ENCODE measurements around the gene HOXA11.

HOXA11 gene

DNA sequence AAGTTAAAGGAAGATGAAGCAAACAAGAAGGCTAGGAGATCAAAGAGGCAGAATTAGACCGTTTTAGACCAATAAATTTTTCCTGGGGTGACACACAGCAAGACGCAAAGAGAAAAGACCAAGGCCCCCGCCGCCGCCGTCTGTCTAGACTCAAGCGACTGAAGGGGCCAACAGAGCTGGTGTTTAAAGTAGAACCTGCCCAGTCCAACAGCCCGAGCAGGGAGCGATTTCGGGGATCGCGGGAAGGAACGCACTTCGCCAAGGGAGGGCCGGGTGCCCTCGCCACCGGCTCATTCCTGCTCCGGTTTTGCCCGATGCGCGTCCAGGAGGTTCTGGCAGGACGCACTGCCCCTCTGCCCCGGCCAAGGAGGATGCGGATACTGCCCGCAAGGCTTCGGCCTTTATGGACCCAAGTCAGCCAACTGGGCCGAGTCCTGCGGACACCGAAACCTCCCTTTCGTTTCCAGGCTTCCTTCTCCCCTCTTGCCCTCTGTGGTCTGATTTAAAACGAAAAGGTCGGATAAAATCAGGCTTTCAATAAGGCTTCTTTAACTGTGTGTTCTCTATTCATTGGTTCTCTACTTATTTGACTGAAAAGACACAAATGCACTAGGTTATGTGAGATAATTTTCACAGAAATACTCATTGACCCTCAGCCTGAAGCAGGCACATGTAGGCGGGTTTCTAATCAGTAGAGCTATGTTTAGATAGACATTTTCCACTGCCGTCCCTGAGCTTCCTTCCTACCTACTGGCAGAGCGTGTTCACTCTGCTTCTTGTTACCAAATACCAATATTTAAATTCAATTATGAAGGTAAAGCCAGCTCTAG lies 26.4 kb downstream of the HOXA11 start:
- no peak for DNase-seq (ENCODE audit: low spot score)

DNA sequence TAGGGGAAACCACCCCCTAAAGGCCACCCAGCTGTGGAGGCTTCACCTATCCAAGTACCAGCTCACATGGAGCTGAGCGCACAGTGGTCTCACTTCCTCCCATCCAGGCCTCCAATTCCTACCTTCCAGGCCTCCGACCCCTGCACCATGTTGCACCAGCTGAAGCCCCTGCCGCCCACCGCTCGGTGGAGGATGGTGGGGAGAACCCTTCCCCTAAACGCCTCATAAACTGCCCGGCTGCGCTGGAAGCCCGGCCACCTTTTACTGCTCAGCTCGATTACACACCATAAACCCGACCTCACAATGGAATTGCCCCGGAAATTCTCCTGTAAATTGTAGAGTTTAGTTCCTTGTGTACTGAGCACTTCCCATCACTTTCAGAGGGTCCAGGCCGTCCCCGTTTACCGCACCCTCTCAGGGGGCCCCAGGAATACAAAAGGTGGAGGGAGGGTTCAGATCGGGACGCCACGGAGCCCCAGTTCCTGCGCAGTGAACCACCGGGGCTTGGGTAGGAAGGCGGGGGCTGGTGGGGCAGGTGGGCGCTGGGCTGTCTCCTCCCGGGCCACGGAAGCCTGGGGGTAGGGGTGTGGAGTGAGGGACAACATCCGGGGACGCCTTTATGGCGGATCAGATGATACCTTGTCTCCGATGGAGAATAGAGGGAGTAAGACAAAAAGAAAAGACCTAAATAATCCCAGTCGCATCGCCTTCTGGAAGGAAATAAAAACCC lies 27.2 kb downstream of the HOXA11 start:
- DNase-seq (ENCODE audit: low spot score) = no peak

DNA sequence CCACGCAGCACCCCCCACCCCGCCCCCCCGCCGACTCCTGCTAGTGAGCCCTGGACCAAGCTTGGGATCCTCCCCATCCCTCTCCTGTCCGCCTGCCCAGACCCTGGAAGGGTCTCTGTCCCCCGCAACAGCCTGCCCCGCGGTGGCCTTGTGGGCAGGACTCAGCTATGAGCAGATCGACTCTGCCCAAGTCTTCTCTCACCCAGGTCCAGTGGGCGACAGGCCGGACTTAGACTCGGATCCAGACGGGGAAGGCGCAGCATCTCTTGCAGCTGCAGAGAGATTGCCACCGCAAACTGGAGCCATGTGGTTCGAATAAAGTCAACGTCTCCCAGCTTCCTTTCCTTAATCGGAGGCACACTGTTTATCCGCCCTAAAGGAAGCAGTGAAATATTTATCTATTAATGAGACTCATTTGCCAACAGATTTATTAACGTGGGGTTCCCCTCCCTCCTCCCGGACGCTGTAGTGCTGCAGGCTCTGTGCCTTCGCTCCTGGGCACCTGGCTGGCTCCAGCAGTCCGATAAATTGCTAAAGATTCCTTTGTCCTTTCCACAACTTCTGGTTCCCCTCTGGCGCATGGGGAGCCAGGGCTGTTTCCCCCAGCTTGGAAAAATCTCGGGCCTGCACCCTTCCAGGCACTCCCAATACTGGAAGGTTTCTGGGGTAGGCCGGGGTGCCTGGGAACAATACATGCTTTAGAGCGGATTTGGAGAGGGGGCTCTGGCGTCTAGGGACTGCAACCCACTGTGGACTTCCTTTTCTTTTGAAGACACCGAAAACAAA lies 27.9 kb downstream of the HOXA11 start:
- no peak for DNase-seq (ENCODE audit: low spot score)

DNA sequence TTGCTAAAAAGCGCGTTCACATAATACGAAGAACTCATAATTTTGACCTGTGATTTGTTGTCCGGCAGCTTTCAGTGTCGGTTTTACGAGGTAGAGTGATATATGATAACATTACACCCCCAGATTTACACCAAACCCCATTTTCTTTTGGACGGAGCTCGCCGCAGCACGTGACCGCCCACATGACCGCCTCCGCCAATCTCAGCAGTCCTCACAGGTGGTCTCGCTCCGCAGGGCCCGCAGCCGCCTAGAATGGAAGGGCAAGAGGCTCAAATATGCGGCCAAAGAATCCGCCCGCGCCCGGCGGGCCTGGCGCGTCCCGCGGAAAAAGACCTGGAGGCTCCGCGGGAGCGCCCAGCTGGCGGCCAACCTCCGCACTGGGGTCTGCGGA lies 28.5 kb downstream of the HOXA11 start, which contains the start of gene HOXA7:
HOXA7 (minus strand) TSS at position 168 of the 391 bp plus-strand sequence; CDS start at position 38, 130 bp downstream.
- DNase-seq (ENCODE audit: low spot score) = peak; percentile 90

DNA sequence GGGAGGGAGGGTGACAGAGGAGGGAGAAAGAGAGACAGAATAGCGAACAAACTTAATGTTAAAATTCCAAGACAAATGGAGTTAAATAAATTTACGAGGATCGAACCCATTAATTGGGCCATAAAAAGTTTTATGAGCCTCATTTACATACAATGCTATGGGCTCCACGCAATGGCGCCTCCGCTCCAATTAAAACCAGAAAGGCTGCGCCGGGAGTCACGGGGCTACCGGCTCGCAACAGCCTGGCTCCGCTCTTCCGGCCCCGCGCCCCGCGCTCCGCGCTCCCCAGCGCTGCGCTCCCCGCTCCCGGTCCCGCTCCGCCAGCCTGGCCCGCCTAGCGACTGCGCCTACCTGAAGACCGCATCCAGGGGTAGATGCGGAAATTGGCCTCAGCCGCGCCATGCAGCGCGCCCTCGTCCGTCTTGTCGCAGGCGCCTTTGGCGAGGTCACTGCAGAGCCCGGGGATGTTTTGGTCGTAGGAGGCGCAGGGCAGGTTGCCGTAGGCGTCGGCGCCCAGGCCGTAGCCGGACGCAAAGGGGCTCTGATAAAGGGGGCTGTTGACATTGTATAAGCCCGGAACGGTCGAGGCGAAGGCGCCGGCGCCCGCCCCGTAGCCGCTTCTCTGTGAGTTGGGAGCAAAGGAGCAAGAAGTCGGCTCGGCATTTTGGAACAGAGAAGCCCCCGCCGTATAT lies 29.1 kb downstream of the HOXA11 start:
- DNase-seq (ENCODE audit: low spot score) = peak; percentile 63

DNA sequence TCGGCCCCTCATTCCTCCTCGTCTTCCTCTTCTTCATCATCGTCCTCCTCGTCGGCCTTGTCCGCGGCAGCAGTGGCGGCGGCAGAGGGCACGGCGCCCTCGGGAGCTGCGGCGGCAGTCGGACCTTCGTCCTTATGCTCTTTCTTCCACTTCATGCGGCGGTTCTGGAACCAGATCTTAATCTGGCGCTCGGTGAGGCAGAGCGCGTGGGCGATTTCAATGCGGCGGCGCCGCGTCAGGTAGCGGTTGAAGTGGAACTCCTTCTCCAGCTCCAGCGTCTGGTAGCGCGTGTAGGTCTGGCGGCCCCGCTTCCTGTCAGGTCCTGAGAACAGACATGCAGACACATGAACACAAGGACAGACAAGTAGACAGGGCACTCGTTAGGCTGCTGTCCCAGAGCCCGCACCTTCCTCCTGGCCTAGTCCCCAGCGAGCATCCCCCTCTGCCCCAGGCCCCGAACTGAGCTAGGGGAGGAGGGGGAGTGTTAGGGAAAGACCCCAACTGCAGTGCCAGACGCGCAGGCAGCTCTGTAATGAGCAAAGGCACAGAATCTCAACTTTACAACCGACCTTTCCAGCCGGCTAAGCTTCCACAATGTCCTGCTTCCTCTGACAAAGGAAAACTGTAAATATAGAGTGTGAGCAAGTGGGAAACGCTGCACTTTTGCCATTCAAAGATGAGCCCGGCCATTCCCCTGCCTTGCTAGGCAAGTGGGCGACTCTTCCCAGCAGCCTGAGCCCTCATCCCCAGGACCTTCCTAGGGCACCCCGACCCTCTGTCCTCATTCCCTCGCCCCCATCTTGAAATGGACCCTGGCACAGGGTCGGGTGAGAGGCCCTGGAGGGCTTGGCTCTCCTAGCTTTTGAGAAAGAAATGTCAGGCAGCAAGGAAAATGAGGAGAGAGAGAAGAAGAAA lies 29.9 kb downstream of the HOXA11 start:
- DNase-seq (ENCODE audit: low spot score) = no peak

DNA sequence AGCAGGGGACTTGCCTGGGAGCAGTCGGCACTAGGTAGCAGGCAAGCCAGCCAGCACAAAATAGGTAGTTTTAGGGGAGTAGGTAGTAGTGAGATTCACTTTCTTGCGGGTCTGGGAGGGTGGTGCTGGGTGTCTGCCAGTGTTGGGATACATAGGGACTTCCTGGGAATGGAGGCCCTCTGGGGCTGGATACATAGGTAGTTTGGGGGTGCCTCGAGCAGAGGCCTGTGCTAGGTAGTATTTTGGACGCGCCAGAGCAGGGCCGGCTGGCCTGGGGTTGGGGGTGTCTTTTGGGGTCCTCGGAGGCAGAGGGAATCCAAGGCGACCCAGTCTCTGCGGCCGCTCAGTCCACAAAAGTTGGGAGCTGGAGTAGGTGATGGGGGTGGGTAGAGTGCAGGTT lies 30.7 kb downstream of the HOXA11 start:
- DNase-seq (ENCODE audit: low spot score) = no peak

DNA sequence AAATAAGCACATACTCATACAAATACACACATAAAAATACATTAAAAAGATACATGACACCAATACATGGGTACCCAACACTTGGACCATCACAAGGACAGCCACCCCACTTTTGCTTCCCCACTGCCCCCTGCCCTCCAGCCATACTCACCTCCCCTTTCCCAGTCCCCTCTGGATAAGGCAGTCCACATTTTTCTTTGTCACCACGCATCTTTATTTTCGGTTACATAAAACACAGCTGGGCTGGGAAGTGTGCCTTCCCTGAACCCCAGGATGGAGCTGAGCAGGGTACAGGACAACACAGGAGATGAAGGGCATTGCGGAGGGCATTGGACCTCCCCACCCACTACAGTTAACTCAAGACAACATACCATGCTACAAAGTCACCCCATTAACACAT lies 31.5 kb downstream of the HOXA11 start:
- DNase-seq (ENCODE audit: low spot score) = no peak

DNA sequence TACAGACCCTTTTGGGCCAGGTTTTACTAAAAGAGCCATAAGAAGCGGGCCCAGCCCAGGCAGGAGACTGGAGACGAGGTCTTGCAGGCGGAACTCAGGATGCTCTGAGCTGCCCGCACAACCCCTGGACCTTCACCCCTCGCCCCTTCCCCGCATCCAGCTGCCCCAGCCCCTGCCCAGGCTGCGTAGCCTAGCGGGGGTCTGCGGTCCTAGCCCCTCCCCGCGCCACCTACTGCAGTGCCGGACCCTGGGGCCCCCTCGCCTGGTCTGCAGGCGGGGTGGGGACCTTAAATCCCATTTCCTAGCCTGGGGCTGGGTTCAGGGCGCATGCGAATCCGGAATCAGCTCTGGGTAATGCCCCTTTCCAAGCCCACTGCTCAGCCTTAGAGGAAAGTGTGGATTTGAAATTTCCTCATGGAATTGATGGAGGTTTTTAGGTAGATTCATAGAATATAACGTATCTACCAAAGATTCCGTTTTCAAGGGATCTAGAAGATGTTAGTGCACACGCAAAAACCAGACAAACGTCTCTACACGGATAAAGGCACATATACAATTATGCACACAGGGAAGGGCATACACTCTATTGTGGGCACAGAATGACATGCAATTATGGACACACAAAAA lies 32.1 kb downstream of the HOXA11 start:
- no peak for DNase-seq (ENCODE audit: low spot score)

DNA sequence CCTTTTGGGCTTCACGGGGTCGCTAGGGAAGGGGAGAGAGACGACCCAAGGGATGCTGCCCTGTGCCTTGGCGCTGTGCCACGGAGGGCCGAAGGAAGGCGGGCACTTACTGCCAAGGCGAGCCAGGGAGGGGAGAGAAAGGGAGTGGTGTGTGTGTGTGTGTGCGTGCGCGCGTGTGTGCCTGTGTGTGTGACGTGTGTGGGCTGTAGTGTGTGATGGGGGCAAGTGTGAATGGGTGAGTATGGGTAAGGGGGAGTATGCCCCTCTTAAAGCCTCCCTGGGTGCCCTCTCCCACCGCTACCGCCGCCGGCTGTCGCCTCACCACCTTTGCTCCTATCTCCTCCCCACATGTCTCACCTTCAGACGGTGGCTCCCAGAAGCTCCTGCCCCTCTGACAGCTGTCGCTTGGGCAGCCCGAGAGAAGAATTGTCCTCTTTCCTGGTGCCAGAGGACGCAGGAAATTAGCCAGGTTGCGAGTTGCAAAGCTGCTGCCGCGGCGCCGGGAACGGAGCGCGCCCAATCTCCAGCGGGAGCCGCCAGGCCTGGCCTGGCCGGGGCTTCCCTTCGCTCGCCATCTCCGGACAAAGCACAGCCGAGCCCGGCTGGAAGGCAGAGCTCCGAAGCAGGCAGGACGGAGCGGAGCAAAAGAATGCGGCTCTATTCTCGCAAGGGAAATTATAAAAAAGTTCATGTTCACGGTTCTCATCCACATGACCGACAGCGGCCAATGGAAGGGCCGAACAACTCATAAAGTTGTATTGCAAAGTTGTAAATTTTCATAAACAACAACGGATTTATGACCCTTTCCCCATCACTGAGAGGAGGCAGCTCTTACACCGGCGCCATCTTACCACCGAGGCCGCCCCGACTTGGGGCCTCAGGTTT lies 32.9 kb downstream of the HOXA11 start, which contains the start of gene HOXA3:
HOXA3 (minus strand) TSS at position 653 of the 885 bp plus-strand sequence. CDS start 41,943 bp downstream, outside the sequence.
- DNase-seq (ENCODE audit: low spot score) = peak; percentile 69

DNA sequence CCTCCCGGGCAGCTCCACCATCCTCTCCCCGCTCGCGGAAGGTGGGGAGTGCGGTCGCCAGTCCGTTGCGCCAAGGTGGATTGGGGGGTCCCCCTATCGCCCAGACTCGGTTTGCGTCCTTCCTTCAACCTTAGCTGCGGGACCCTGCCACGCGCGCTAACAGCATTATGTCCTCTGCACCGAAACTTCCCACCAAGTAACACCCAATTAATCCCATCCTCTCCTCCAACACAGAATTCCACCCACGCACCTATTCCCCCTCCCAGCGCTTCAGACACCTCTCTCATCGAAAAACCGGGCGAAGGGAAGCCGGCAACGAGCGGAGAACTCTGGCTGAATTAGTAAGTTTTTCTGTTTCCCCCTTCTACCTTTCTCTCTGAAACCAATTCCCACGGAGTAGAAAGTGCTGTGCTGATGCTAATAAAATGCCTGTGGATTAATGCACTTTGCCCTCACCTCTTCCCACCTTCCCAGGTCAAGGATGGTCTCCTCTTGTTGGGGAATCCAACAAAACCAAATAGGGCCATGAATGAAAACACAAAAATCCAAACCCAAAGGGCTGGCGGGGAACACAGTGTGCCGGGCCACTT lies 33.6 kb downstream of the HOXA11 start:
- no peak for DNase-seq (ENCODE audit: low spot score)

DNA sequence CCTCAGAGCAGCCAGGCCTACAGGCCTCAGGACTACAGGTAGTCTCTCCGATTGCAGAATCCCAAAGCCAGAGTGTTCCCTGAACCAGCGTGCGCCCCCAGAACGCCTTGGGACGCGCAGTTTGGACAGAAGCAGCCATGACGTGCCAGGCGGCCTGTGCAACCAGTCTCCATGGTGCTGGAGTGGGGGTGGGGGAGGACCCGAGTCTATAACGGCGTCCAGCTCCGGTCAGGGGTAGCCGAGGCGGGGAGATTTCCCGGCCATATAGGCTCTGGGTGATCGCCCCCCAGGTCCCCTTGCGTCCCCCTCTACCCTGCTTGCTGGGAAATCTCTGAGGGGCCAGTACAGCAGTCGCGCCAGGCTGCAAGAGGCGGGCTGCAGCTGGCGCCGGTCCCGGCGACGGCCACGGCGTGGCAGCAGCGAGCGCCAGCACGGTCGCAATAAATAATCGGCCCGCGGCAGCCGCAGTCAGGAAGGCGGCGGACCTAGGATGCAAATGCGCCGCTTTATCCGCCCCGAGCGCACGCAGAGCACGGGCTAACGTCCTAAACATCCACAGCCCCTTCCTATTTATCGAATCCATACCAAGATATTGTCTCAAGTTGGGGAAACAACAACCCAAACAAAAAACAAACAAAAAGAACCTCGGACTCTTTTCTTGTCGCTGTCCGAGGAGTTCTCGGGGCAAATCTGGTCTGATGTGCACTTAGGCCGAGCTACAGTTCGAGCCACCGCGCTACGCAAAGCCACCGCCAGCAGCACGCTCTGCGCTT lies 34.3 kb downstream of the HOXA11 start:
- DNase-seq (ENCODE audit: low spot score) = peak; percentile 92

DNA sequence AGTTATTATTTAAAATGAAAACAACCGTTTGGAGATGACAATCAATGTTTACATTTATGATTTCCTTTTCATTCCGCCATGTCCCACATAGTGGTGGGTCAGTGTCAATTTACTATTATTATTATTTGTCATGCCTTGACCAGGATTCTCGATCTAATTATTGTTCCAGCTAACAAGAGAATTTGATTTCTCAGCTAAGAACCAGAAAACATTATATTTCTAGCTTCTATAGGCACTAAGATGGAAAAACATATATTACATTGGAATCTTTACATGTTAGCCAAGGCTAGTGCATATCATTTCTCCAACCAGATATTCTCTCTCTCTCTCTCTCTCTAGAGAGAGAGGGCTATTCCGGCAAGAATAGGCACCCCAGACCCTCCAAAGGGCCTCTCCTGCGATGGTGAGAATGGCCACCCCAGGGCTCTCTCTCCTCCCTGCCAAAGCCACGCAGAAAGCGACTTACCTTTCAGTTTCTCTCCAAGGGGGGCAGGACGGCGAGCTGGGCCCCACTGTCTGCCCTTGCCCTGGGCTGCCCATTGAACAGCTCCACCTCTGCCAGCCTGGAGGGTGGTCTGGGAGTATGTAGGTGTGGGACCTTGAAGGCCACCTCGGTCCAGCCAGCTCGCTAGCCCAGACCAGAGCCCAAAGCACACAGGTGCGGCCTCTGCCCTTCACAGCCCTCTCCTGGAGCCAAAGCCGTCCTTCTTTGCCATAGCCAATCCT lies 35.0 kb downstream of the HOXA11 start:
- no peak for DNase-seq (ENCODE audit: low spot score)

DNA sequence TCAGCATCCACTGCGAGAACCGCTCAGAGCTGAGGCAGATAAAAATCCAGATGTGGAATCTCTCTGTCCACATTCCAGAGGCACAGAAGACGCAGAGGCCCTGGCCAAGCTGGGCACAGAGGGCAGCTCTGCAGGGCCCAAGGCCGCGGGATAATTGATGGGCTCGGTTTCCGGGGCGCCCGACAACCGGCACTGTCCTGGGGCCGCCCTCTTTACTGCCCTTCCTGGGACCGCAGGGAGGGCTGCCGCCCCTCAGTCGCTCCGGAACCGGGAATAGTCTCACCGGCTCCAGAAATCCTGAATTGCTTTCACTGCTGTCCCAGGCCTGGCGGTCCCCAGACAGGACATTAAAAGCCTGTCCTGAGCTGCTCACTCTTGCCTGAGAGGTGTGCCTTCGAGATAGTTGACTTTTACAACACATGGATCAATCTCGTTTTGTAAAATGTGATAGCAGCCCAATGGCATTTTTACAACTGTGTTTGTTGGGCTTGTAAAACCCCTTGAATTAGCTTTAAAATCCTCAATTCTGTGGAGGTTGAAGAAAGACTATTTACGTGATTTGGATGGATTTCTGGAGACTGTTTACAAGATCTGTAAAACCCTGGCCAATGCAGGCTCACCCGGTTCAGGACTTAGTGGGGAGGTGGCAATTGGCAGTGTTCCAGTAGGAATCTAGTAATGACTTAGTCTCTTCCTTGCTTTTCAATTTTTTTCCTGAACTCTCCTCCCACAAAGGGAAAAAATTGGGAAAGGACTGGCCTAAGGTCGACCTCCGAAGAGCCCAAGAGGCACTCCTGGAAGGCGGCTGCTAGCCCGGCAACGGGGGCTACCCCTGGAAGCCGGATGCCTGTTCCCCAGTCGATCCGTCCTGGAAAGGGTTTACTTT lies 36.0 kb downstream of the HOXA11 start:
- DNase-seq (ENCODE audit: low spot score) = peak; percentile 52

DNA sequence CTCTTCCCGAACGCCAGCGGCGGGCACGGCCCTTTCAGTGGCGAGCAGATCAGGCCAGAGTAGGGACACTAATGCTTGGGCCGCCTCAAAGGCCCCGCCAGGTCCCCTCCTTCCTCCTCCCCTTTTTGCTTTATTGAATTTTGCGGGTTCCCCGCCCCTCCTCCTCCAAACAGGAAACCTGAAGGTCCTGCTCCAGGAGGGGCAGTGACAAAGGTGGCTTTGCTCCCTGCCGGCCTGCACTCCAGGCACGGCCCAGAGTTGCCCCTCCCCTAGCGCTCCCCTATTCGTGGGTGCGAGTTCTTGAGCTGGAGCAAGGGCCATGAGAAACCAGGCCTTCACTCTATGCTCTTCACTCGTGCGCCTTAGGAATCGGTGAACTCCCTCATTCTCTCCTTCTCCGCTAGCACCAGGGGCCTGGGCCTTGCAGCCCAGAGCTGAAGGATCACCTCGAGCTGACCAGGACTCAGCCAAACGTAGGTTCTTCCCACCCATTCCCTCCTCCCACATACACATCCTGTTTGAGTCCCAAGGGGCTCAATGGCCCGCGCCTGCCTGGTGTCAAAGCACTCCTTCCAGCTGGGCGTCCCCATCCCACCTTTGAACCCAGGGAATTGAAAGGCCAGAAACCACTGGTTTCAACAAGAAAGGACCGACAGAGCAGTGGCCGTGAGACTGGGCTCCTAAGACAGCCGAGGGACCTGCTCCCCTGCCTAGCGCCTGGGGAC lies 36.8 kb downstream of the HOXA11 start:
- peak; percentile 51 for DNase-seq (ENCODE audit: low spot score)
